WTC11 (cell line): Measurements from ENCODE around the gene INPP4A. TPM values are rescaled to one million over a fixed set of nuclear protein-coding genes. Genes with fewer than 3 reads are reported as not detected.

Source experiments
- ATAC-seq: fragments of 200-7000 bp; cut with Tn5 transposase; 2 replicates; pipeline ENCODE4 v1.10.0; 2021; ENCODE audit warnings: mild to moderate bottlenecking, moderate library complexity
- CTCF ChIA-PET: fragments of 300-600 bp; sonication (Branson Sonifier 250); formaldehyde crosslinking; loops from one replicate; lab custom pipeline; 2021; ENCODE audit warnings: antibody characterized with exemption; lab: Charles Lee
- POLR2A ChIA-PET: fragments of 350-600 bp; sonication (Branson Sonifier 250); formaldehyde crosslinking; loops from one replicate; lab custom pipeline; 2021; ENCODE audit warnings: antibody characterized with exemption; lab: Charles Lee
- DNase-seq: peaks from one replicate; pipeline ENCODE4 v3.0.0; 2021; ENCODE audit warnings: low spot score
- H3K27ac Mint-ChIP-seq: 2 replicates; pipeline ENCODE4 v1.8.0; 2021; ENCODE audit warnings: mixed read lengths
- H3K27me3 Mint-ChIP-seq: 2 replicates; pipeline ENCODE4 v1.8.0; 2021; ENCODE audit warnings: low read depth, mild to moderate bottlenecking, moderate library complexity, mixed read lengths
- H3K36me3 Mint-ChIP-seq: 2 replicates; pipeline ENCODE4 v1.8.0; 2021; ENCODE audit warnings: mixed read lengths
- H3K4me1 Mint-ChIP-seq: 2 replicates; pipeline ENCODE4 v1.8.0; 2022; ENCODE audit warnings: mixed read lengths
- H3K4me3 Mint-ChIP-seq: 2 replicates; pipeline ENCODE4 v1.8.0; 2021; ENCODE audit warnings: mild to moderate bottlenecking, moderate library complexity, mixed read lengths
- H3K9me3 Mint-ChIP-seq: 2 replicates; pipeline ENCODE4 v1.8.0; 2021; ENCODE audit warnings: mixed read lengths
- AR ChIP-seq: fragments of 250-450 bp; sonication (Bioruptor Pico); IDR thresholded peaks from 2 replicates; pipeline ENCODE4 v1.9.0; 2021; ENCODE audit warnings: mild to moderate bottlenecking
- CBFB ChIP-seq: sonication (generic); formaldehyde crosslinking; IDR thresholded peaks from 2 replicates; pipeline ENCODE4 v1.8.1; 2022; ENCODE audit warnings: mild to moderate bottlenecking, low read depth, missing genetic modification reagents
- KAT7 ChIP-seq: sonication (generic); formaldehyde crosslinking; IDR thresholded peaks from 2 replicates; pipeline ENCODE4 v1.8.1; 2023; ENCODE audit warnings: missing genetic modification reagents, mild to moderate bottlenecking, borderline replicate concordance
- MXD4 ChIP-seq: fragments of 250-450 bp; sonication (Bioruptor Pico); IDR thresholded peaks from 2 replicates; pipeline ENCODE4 v1.8.0; 2021; ENCODE audit warnings: mild to moderate bottlenecking, moderate library complexity, borderline replicate concordance
- RORB ChIP-seq: fragments of 250-450 bp; sonication (Bioruptor Pico); IDR thresholded peaks from 2 replicates; pipeline ENCODE4 v1.9.0; 2021; ENCODE audit warnings: mild to moderate bottlenecking
- SMAD3 ChIP-seq: sonication (generic); formaldehyde crosslinking; IDR thresholded peaks from 2 replicates; pipeline ENCODE4 v1.8.0; 2022; ENCODE audit warnings: missing genetic modification reagents, mild to moderate bottlenecking, borderline replicate concordance
- SMAD4 ChIP-seq: sonication (generic); formaldehyde crosslinking; IDR thresholded peaks from 2 replicates; pipeline ENCODE4 v1.8.0; 2022; ENCODE audit warnings: mild to moderate bottlenecking, missing genetic modification reagents
- SOX15 ChIP-seq: fragments of 250-450 bp; sonication (Bioruptor Pico); IDR thresholded peaks from 2 replicates; pipeline ENCODE4 v1.9.0; 2021; ENCODE audit warnings: mild to moderate bottlenecking
- SP1 ChIP-seq: sonication (generic); formaldehyde crosslinking; conservative IDR thresholded peaks from 2 replicates; pipeline ENCODE4 v1.8.1; 2022; ENCODE audit warnings: missing genetic modification reagents
- TCF7 ChIP-seq: sonication (generic); formaldehyde crosslinking; IDR thresholded peaks from 2 replicates; pipeline ENCODE4 v1.8.0; 2022; ENCODE audit warnings: mild to moderate bottlenecking, low read depth, missing genetic modification reagents, moderate library complexity
- USF1 ChIP-seq: sonication (generic); formaldehyde crosslinking; IDR thresholded peaks from 2 replicates; pipeline ENCODE4 v1.8.0; 2022; ENCODE audit warnings: mild to moderate bottlenecking, missing genetic modification reagents
- USF2 ChIP-seq: sonication (generic); formaldehyde crosslinking; IDR thresholded peaks from 2 replicates; pipeline ENCODE4 v1.8.1; 2023; ENCODE audit warnings: mild to moderate bottlenecking, missing genetic modification reagents, moderate library complexity
- ZNF121 ChIP-seq: sonication (generic); formaldehyde crosslinking; IDR thresholded peaks from 2 replicates; pipeline ENCODE4 v1.8.0; 2023; ENCODE audit warnings: missing genetic modification reagents
- ZNF138 ChIP-seq: sonication (generic); formaldehyde crosslinking; conservative IDR thresholded peaks from 2 replicates; pipeline ENCODE4 v1.8.1; 2022; ENCODE audit warnings: mild to moderate bottlenecking, moderate library complexity, missing genetic modification reagents
- ZNF219 ChIP-seq: sonication (generic); formaldehyde crosslinking; IDR thresholded peaks from 2 replicates; pipeline ENCODE4 v1.8.0; 2023; ENCODE audit warnings: missing genetic modification reagents, mild to moderate bottlenecking, borderline replicate concordance
- ZNF263 ChIP-seq: sonication (generic); formaldehyde crosslinking; IDR thresholded peaks from 2 replicates; pipeline ENCODE4 v1.8.1; 2022; ENCODE audit warnings: low read depth, mild to moderate bottlenecking, moderate library complexity, missing genetic modification reagents
- ZNF423 ChIP-seq: fragments of 250-450 bp; sonication (Bioruptor Pico); IDR thresholded peaks from 2 replicates; pipeline ENCODE4 v2.1.2; 2022; ENCODE audit warnings: mild to moderate bottlenecking, moderate library complexity
- ZNF532 ChIP-seq: fragments of 250-450 bp; sonication (Bioruptor Pico); IDR thresholded peaks from 2 replicates; pipeline ENCODE4 v1.9.0; 2021; ENCODE audit warnings: mild to moderate bottlenecking, borderline replicate concordance
- ZSCAN18 ChIP-seq: fragments of 250-450 bp; sonication (Bioruptor Pico); IDR thresholded peaks from 2 replicates; pipeline ENCODE4 v2.1.2; 2022; ENCODE audit warnings: mild to moderate bottlenecking, moderate library complexity
- total RNA-seq: library from RNA; stranded (reverse); gene quantifications from 3 replicates; pipeline ENCODE4 v1.2.3, GENCODE V29; 2021

Gene INPP4A
- total RNA-seq, 1 experiment from 2014 or later: 38.3 TPM

GRCh38 chr2:98463988-98464771 lies 19.5 kb downstream of the INPP4A start (continued):
- TF ChIP-seq ZNF423 (CRISPR knock-in tag) (no peak), SOX15 (CRISPR knock-in tag) (no peak), SP1 (CRISPR knock-in tag) (no peak)

GRCh38 chr2:98464772-98465310 lies 20.2 kb downstream of the INPP4A start:
- ChIA-PET CTCF (interaction anchor here (1.0 to 4.0 kb wide), 7 partner anchors 10 to 104 kb away, joined by 3 to 25 read pairs (median 4); no protein-coding TSS in a partner anchor), POLR2A (no interaction called here)
- no peak for DNase-seq
- H3K27ac Mint-ChIP-seq: peak overlapping the region; percentile 58
- H3K9me3 Mint-ChIP-seq: no peaks in the 10 kb centered on the region
- ATAC-seq: no peak
- peaks cover 53% of the 10 kb centered on the region for H3K4me1 Mint-ChIP-seq
- TF ChIP-seq USF1 (CRISPR knock-in tag): no peak
- no peak for TF ChIP-seq KAT7
- no peak for TF ChIP-seq CBFB (CRISPR knock-in tag)
- no peak for TF ChIP-seq ZNF121 (CRISPR knock-in tag)
- TF ChIP-seq SMAD4 (CRISPR knock-in tag): no peak
- TF ChIP-seq ZNF219: no peak
- no peak for TF ChIP-seq AR (CRISPR knock-in tag)
- TF ChIP-seq ZSCAN18: no peak
- peaks cover 2% of the 10 kb centered on the region; the same call in 1 of the 2 replicates for H3K36me3 Mint-ChIP-seq
- H3K27me3 Mint-ChIP-seq: no peaks in the 10 kb centered on the region
- H3K4me3 Mint-ChIP-seq: no peak overlapping the region

- ATAC-seq: no peak
- TF ChIP-seq ZNF263 (no peak), ZNF532 (CRISPR knock-in tag) (no peak), TCF7 (CRISPR knock-in tag) (no peak), ZNF138 (CRISPR knock-in tag) (no peak), USF1 (CRISPR knock-in tag) (no peak), USF2 (CRISPR knock-in tag) (no peak), SMAD3 (no peak), MXD4 (CRISPR knock-in tag) (no peak), ZNF423 (CRISPR knock-in tag) (no peak), RORB (CRISPR knock-in tag) (no peak)
- no peak for DNase-seq
- Mint-ChIP-seq H3K27me3 (no peaks in the 10 kb centered on the region), H3K4me3 (no peak overlapping the region), H3K4me1 (peaks cover 51% of the 10 kb centered on the region), H3K27ac (peak overlapping the region; percentile 80; the same call in 1 of the 2 replicates), H3K9me3 (no peaks in the 10 kb centered on the region), H3K36me3 (peaks cover 4% of the 10 kb centered on the region; the same call in 1 of the 2 replicates)
- CTCF ChIA-PET: interaction anchor here (1.2 to 4.0 kb wide), 4 partner anchors 15 to 103 kb away, joined by 3 to 25 read pairs (median 3); no protein-coding TSS in a partner anchor
- POLR2A ChIA-PET: interaction anchor here (0.7 kb wide), 1 partner anchor 750 kb away, joined by 3 read pairs; no protein-coding TSS in a partner anchor
Observed at GRCh38 chr2:98465456-98466226, 21.0 kb downstream of the INPP4A start.
